Measurements from ENCODE around the gene REXO4.

Gene REXO4

GRCh38 chr9:133448487-133448972 lies 30.7 kb upstream of the REXO4 start:
- DNase-seq: no peak

DNA sequence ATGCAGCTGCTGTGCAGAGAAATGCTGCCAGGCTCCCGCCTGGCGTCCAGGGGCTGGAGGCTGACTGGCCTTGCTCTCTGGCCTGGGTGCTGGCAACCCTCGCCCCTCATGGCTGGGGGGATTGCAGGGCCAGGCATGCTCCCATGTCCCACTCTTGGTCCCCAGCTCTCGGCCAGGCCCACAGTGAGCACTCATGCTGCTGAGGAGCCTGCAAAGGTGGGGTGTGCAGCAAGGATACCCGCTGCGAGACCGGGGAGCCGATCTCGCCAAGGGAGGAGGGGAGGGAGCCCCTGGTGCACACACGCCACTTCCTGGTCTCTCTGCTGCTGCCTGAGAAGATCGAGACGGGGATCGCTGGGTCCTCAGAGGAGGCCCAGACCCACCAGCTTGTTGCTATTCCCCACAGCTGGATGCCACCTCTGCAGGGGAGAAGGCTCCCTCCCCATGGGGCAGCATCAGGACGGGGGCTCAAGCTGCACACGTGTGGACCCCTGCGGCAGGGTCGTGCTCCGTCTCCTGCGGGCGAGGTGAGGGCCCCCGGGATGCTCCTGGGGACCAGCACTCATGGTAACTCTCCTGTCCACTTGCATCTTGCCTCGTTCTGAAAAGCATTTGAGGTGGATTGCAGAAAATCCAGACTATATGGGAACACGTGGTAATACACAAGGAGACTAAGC lies 27.6 kb upstream of the REXO4 start:
- no peak for DNase-seq

DNA sequence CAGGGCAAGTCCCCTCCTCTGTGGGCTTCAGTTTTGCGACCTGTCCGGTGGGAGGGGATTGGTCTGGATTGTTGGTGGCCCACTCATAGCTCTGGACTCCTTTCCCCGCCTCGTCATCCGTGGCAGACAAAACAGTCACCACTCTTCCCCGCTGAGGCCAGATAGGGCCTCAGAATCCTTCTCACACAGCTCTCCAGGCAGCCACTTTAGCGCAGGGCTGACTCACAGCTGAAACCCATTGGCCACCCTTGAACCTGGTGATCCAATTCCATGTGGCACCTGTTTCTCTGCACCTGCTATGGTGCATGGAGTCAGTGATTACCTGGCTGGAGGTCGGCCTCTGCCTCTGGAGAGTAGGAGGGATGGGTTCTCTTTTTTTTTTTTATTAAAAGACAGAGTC lies 26.2 kb upstream of the REXO4 start:
- DNase-seq: no peak

DNA sequence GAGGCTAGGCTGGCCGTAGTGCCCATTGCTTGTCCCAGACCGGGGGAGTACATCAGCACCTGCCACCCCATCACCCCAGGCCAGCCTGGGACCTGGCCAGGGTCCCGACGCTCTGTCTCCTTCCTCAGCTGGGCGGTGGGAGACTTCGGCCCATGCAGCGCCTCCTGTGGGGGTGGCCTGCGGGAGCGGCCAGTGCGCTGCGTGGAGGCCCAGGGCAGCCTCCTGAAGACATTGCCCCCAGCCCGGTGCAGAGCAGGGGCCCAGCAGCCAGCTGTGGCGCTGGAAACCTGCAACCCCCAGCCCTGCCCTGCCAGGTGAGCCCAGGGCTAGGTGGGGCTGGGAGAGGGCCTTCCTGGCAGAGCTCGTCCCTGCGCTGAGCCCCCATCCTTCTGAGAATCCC lies 25.4 kb upstream of the REXO4 start:
- DNase-seq: no peak

- DNase-seq: no peak
Measured at GRCh38 chr9:133441571-133441970, 23.8 kb upstream of the REXO4 start.

GRCh38 chr9:133440874-133441273 lies 23.1 kb upstream of the REXO4 start:
- DNase-seq: no peak

- DNase-seq: no peak
Measured at GRCh38 chr9:133439337-133439736, 21.5 kb upstream of the REXO4 start.

GRCh38 chr9:133437753-133438531 lies 20.1 kb upstream of the REXO4 start:
- DNase-seq: no peak

DNA sequence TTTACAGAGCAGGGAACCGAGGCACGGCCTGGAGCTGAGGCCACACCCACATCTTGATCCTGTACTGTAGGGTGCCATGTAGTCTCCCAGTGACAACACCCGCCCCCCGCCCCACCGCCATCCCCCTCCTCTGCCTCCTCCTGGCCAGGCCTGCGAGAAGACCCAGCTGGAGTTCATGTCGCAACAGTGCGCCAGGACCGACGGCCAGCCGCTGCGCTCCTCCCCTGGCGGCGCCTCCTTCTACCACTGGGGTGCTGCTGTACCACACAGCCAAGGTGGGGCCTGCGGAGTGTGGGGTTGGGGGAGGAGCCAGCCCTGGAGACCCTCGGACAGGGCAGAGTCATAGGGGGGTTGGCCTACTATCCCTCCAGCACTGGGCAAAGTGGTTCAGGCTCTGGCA lies 18.9 kb upstream of the REXO4 start:
- DNase-seq: no peak

DNA sequence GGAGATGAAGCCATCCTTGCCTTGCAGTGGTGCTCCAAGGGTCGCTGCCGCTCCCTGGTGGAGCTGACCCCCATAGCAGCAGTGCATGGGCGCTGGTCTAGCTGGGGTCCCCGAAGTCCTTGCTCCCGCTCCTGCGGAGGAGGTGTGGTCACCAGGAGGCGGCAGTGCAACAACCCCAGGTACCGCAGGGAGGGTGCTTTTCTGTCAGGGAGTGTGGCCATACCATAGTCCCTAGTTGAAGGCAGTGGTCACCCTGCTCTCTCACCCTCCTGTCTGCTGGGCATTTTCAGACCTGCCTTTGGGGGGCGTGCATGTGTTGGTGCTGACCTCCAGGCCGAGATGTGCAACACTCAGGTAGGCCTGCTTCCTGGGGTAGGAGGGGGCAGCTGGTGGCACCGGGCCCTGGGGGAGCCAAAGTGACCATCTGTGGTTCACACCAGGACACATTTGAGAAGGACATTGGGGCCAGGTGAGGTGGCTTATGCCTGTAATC lies 15.6 kb upstream of the REXO4 start:
- no peak for DNase-seq

DNA sequence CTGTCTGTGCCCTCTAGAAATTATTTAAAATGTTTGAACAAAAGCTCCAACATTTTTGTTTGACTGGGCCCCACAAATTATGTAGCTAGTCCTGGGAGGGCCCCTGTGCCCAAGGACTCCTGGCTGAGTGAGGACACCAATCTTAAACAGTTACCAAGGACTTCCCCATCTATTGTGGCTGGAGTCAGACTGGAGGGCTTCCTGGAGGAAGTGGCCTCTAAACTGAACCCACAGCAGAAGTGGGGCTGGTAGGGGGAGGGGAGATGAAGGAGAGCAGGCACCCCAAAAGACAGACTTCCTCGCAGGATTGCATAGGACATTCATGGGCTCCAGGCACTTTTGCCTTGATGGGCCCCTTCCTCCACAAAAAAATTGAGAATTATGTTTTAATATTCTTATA lies 12.4 kb upstream of the REXO4 start:
- DNase-seq: no peak

DNA sequence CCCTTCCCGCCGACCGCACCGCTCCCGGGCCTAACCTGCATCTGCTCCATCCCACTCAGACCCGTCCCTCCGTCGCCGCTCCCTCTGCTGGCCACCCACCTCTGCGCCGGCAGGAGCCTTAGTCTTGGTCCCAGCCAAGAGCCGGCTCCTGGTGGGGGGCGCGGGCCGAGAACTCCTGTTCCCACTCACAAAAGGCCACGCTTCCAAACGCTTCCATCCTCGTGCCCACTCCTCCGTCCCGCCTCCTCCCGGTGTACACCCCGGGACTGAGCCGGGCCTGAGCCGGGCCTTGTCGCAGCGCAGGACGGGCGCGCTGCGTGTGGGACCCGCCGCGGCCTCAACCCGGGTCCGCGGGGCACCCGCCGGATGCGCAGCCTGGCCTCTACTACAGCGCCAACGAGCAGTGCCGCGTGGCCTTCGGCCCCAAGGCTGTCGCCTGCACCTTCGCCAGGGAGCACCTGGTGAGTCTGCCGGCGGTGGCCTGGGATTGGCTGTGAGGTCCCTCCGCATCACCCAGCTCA lies 11.9 kb upstream of the REXO4 start:
- DNase-seq: no peak

- DNase-seq: no peak
Measured at GRCh38 chr9:133429214-133429613, 11.4 kb upstream of the REXO4 start.

GRCh38 chr9:133428617-133429101 lies 10.8 kb upstream of the REXO4 start:
- no peak for DNase-seq

DNA sequence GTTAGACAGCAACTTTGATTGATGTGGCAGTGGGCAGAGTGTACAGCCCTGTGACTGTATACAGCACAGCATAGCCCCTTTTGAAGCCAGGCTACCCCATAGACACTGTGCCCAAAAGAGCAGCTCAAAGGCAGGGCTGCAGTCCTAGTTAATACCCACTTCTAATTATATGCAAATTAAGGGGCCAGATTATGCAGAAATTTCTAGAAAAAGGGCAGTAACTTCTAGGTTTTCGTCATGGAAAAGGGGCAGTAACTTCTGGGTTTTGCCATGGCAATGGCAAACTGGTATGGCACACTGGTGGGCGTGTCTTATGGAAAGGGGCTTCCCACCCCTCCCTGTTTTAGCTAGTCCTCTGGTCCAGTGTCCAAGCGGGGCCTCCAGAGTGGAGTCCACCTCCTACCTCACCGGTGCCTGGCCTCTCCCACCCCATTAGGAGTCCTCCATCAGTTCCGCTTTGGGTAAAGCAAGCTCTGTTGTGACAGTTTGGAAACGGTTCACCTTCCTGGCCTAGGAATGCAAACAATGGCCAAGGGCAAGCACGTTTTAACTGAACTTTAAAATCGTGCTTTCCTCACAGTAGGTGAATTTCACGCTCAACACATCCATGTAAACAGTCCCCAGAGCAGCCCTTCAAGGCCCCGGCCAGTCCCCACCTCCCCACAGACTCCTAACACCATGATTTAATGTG lies 10.0 kb upstream of the REXO4 start:
- DNase-seq: no peak

GRCh38 chr9:133426011-133426410 lies 8.2 kb upstream of the REXO4 start:
- DNase-seq: no peak

DNA sequence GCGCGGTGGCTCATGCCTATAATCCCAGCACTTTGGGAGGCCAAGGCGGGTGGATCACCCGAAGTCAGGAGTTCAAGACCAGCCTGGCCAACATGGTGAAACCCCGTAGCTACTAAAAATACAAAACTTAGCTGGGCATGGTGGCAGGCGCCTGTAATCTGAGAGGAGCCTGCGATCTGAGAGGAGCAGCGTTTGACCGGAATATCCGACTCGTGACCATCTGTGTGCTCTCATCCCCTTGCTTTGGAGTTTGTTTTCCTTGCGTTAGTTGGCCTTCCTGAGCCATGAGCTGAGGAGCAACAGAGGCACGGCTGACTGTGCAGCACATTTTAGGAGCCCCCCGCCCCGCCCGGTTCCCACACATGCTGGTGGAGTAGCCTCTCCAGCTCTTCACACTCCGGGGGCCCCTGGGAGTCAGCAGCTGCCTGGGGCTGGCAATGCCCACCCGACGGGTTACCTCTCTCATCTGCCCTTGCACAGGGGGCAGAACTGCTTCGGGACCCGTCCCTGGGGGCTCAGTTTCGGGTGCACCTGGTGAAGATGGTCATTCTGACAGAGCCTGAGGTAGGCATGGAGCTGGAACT lies 7.3 kb upstream of the REXO4 start:
- no peak for DNase-seq

- no peak for DNase-seq
Measured at GRCh38 chr9:133424187-133424586, 6.4 kb upstream of the REXO4 start.

DNA sequence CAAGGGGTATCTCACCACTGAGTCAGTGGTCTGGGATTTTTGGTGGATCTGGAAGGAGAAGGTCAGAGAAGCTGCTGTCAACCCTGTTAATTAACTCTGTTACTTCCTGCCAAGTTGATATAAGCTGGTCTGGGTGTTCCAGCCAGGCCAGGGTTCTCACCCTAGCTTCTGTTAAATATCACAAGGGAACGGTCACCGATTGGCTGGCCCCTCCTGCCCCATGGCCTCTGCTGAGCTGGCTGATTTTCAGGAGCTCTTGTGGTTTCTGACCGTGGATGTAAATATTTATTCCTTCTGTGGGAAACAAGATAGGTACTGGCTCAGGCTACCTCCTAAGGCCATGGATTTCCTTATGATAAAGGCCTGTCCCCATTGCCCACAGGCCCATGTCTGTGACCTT lies 5.4 kb upstream of the REXO4 start:
- DNase-seq: no peak

DNA sequence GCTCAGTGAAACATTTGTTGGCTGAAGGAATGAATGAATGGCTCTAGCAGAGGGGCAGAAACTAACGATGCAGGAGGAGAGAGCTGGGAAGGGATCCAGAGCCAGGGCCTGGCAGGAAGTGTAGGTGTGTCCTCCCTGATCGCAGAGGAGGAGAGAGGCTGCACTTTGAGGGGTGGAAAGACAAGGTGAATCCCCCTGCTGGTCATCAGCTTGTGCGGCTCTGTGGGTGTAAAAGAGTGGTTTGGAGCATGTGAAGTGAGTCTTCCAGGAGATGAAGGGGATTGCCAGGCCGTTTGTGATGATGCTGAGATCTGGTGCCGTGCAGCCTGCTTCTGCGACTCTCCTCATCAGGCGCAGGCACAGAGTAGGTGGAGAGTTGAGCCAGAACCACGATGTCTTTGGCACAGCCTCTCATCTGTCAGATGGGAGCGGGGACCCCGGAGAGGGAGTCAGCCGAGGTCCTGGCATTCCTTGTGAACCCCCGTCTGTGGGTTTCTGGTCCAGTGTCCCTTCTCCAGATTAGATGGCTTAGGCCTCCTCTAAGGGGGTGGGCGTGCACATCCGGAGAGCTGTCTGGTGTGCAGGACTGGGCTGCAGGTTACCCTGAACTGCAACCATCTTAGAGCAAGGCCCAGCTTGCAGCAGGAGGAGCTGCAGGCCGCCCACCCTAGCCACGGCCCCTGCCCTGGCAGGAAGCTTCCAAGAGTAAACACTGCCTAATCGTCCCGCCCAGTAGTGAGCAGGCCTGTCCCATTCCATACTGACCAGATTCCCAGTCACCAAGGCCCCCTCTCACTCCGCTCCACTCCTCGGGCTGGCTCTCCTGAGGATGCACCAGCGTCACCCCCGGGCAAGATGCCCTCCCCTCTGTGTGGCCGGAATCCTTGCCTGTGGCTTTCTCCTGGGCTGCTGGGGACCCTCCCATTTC lies 4.1 kb upstream of the REXO4 start, which contains the start of gene ADAMTS13:
Gene ADAMTS13, plus strand, starts transcription at position 753 of the 928 bp plus-strand sequence. Its CDS starts 77 bp downstream, at position 830.
- DNase-seq: no peak

- DNase-seq: no peak
Measured at GRCh38 chr9:133420392-133420827, 2.6 kb upstream of the REXO4 start.

DNA sequence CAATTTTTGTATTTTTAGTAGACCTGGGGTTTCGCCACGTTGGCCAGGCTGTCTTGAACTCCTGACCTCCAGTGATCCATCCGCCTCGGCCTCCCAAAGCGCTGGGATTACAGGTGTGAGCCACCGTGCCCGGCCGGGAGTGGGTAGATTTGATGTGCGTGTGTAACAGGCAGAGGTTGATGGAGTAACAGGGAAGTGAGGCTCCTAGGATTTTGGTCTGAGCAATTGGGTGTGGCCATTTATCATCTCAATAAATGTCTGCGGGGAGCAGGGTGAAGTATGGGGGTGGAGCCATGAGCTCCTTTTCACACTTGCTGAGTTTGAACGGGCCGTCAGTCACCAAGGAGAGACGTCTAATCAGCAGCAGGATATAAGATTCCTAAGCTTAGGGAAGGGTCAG lies 1.2 kb upstream of the REXO4 start:
- DNase-seq: no peak
